Duodenal mucosa (tissue), 2 donors: ENCODE measurements around the gene CMTM2.

Experiments used
- H3K27ac ChIP-seq: one replicate; pipeline ENCODE4 v1.7.0; 2013; ENCODE audit warnings: low read depth, low read length
- H3K27me3 ChIP-seq, 2 donors: one replicate each; pipeline ENCODE4 v1.7.0; 2013; ENCODE audit warnings: low read length in 2 of 2, control low read depth in 1 of 2; ENCODE audit not compliant: insufficient read depth in 2 of 2, control insufficient read depth in 1 of 2
- H3K36me3 ChIP-seq, 2 donors: one replicate each; pipeline ENCODE4 v1.7.0; 2013; ENCODE audit warnings: low read length in 2 of 2, control low read depth in 1 of 2; ENCODE audit not compliant: insufficient read depth in 2 of 2, control insufficient read depth in 1 of 2
- H3K4me1 ChIP-seq, 2 donors: one replicate each; pipeline ENCODE4 v1.7.0; 2013; ENCODE audit warnings: low read length in 2 of 2, control low read depth in 1 of 2; ENCODE audit not compliant: insufficient read depth in 2 of 2, control insufficient read depth in 1 of 2
- H3K4me3 ChIP-seq, 2 donors: one replicate each; pipeline ENCODE4 v1.7.0; 2013; ENCODE audit warnings: low read length in 2 of 2, low read depth in 1 of 2
- H3K9ac ChIP-seq, 2 donors: one replicate each; pipeline ENCODE4 v1.7.0; 2013; ENCODE audit warnings: low read length in 2 of 2, low read depth in 1 of 2
- H3K9me3 ChIP-seq, 2 donors: one replicate each; pipeline ENCODE4 v1.7.0; 2013; ENCODE audit warnings: low read length in 2 of 2, control low read depth in 1 of 2; ENCODE audit not compliant: control insufficient read depth in 1 of 2

CMTM2 gene

DNA sequence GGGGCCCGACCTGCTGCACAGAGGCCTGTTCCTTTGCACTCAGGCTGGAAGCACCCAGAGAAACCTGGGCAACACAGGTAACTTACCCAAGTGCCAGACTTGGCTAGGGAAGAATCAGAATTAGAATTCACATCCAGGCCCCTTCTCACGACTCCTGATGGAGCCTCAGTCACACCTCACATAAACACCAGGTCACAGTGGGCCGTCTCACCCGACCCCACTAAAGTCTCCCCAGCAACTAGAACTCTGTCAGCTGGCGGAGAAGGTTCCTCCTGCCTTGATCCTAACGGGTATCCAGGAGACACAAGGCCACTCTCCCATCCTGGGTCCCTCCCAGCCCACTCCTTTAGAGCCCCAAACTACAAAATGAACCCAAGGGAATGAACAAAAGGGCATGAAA is 35.7 kb upstream of the CMTM2 start:
- peaks cover 10 to 13% of the 10 kb centered on the region in 2 donors for H3K4me1 ChIP-seq
- H3K36me3 ChIP-seq = peaks cover 0 to 4% of the 10 kb centered on the region in 2 donors
- no peaks in the 10 kb centered on the region for H3K27me3 ChIP-seq
- H3K9me3 ChIP-seq = no peaks in the 10 kb centered on the region
- H3K4me3 ChIP-seq = no peak overlapping the region
- H3K27ac ChIP-seq = no peak overlapping the region
- no peak overlapping the region for H3K9ac ChIP-seq

DNA sequence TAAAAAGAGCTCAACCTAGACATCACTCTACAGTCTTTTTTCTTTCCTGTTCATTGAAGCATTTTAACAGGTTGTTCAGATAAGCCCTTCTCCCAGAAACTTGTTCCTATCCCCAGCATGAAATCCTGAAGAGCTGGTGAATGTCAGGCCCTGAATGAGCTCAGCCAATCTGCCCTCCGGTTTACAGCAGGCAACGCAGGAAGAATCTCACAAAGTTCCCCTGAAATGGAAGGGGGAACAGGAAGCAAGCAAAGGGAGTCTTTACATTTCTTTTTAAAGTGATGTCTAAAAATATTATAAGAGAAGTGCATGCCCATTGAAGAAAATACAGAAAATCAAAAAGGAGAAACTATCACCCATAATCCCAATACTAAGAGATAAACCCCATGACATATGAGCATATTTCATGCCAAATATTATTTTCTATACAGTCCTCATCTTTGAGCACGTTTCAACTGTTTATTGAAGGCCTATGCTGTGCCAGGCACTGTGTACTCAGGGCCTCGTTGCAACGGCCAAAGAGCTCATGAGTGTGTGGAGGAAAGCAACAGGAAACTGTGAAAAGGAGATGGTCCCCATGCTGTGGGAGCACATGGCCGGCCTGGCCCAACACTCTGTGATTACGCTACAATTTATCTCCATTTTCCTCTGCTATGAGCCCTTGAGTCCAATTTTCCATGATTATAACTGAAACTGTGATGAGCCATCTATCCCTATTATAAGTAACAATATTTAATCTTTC is 35.1 kb upstream of the CMTM2 start:
- no peaks in the 10 kb centered on the region for H3K27me3 ChIP-seq
- no peak overlapping the region for H3K4me3 ChIP-seq
- H3K36me3 ChIP-seq = peaks cover 0 to 4% of the 10 kb centered on the region in 2 donors
- H3K9ac ChIP-seq = no peak overlapping the region
- H3K9me3 ChIP-seq = no peaks in the 10 kb centered on the region
- H3K27ac ChIP-seq = no peak overlapping the region
- H3K4me1 ChIP-seq = peaks cover 9 to 13% of the 10 kb centered on the region in 2 donors

DNA sequence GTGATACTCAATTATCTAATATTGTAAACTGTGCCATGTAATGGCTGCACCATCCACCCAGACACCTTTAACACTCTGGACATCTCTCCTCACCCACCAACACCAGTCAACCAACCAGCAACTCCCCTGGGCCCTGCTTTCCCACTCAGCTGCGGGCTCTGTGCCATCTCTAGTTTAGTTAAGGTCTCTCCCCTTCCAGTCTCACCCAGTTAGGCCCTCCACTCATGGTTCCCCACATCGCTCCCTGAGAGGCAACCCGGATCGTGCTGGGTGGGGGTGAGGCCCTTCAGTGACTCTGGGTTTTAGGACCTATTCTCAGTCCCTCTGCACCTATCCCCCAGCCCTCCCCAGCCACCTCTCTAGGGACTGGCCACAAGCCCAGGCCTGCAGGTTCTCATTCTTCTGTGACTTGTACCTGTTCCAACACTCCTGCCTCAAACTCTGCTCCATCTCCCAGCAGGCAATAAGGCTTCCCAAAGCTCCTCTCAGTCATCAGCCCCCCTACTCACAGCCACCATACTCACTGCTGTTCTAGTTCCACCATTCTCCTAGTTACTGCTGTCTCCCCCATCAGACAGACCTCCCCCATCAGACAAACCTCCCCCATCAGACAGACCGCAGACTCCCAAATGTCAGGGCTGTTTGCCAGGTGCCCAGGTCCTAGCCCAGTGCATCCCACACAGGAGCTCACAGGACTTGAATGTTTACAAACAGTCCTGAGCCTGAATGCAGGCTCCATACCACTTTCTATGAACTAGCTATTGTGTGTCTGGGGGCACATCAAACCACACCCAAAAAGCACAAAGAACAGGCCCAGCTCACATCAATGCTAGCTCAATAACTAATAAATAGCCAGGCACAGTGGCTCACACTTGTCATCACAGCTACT is 31.9 kb upstream of the CMTM2 start:
- Histone ChIP-seq H3K27ac (no peak overlapping the region), H3K27me3 (no peaks in the 10 kb centered on the region), H3K36me3 (peaks cover 0 to 4% of the 10 kb centered on the region in 2 donors), H3K9ac (no peak overlapping the region), H3K4me3 (no peak overlapping the region), H3K9me3 (no peaks in the 10 kb centered on the region), H3K4me1 (peaks cover 22 to 37% of the 10 kb centered on the region in 2 donors)

DNA sequence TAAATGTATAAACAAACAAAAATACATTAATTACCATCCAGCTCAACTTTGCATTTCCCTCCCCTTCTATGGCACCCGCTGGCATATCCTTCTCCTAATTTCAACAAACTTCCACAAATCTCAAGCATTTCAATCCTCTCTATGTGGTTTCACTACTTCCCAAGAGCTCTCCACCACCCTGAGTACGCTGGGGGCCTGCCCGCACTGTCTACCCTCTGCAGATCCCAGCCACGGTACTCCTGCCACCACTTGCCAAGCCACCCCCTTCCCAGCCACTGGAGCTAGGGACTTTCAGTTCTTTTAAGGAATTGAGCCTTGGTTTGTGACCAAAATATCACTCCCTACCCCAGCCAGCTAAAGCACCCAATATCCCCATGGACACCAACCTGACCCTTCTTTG is 31.2 kb upstream of the CMTM2 start:
- H3K4me3 ChIP-seq = no peak overlapping the region
- no peak overlapping the region for H3K9ac ChIP-seq
- no peak overlapping the region for H3K27ac ChIP-seq
- no peaks in the 10 kb centered on the region for H3K27me3 ChIP-seq
- H3K9me3 ChIP-seq = no peaks in the 10 kb centered on the region
- peaks cover 0 to 4% of the 10 kb centered on the region in 2 donors for H3K36me3 ChIP-seq
- H3K4me1 ChIP-seq = peaks cover 22 to 40% of the 10 kb centered on the region in 2 donors

DNA sequence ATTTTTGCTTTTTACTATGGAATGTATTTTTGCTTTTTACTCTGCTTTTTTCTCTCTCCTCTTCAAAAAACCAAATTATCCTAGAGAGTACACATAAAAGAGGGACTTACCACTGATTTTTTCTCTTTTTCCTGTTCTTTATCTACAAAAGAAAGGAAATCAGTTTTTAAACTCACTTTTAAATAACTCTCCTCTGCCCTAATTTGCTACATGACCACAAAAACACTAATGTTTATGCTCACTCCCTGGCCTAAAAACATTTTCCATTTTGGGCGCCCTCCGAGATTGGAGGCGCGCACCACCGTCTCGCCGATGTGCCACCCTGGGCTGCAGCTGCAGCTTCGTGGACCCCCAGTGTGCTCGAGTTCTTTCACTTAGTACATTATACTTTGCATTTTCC is 30.4 kb upstream of the CMTM2 start:
- Histone ChIP-seq H3K36me3 (peaks cover 0 to 4% of the 10 kb centered on the region in 2 donors), H3K27ac (no peak overlapping the region), H3K27me3 (no peaks in the 10 kb centered on the region), H3K9me3 (no peaks in the 10 kb centered on the region), H3K4me1 (peaks cover 29 to 44% of the 10 kb centered on the region in 2 donors), H3K9ac (peak overlapping the region; percentile 85 to 95), H3K4me3 (peak overlapping the region; percentile 69 to 79)

DNA sequence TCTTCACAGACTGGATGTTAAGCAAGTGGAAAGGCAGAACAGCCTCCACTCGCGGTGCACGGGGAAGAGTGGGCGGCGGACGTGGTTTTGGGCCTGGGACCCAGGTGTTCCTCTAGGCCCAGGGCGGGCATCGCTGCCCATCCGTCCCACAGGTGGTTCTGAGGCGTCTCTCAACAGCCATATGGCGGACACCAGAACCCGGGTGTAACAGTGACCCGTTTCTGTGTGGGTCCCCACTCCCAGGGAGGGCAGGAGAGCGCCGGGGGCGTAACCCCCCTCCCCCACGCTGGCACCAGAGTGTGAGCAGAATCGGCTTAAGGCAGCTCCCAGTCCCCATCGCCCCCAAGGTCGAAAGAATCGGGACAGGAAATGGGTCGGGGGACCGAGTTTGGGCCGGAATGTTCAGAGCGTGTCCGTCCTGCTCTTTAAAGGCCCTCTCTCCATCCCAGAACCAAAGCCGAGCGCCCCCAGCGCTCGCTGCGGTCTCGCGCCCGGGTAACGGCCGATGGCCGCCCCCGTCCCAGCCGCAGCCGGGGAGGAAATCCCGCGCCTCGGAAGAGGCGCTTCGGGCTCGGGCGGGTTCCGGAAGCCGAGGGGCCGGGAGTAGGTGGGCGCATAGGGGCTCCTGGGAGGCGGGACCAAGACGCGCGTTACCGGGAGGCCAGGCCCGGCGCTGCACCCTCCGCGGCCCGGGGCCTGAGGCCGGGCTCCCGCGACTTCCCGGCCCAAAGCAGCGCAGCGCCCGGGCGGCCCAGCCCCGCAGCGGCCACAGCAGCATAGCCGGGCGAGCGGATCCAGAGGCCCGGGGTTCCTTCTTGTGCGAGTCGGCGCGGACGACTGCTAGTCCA is 29.8 kb upstream of the CMTM2 start, which contains the start of gene TK2:
Gene TK2 (minus strand): TSS at position 839 of the 848 bp plus-strand sequence. CDS start 61 bp downstream, at position 778.
- Histone ChIP-seq H3K27ac (peak within 1 kb of the TSS; percentile 84), H3K4me1 (peaks cover 31 to 44% of the 10 kb centered on the region in 2 donors), H3K9me3 (no peaks in the 10 kb centered on the region), H3K27me3 (no peaks in the 10 kb centered on the region), H3K9ac (peak within 1 kb of the TSS; percentile 85 to 95), H3K36me3 (no peaks in the 10 kb centered on the region), H3K4me3 (peak within 1 kb of the TSS; percentile 69 to 79)

DNA sequence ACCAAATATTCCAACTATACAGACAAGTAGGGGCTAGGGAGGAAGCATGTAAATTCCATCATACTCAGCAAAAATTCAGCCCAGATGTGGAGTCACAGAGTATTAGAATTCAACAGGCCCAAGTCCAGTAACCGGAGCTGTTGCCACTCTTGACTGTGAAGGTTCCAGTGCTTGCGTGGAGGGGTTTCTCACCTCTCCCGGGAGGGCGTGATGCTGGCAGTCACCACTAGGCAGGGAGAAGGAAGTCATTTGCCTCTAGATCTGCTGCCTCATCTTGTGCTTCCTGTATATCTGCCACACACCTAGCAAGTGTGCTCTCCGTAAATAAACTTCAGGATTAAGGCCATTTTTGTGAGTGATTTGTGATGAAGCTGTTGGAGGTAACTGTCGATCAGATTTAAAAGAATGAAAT is 27.9 kb upstream of the CMTM2 start:
- Histone ChIP-seq H3K9ac (peak overlapping the region; percentile 38 to 76), H3K9me3 (no peaks in the 10 kb centered on the region), H3K27ac (peak overlapping the region; percentile 90), H3K4me3 (peak overlapping the region in 1 of 2 donors; percentile 87), H3K36me3 (no peaks in the 10 kb centered on the region), H3K27me3 (no peaks in the 10 kb centered on the region), H3K4me1 (peaks cover 31 to 44% of the 10 kb centered on the region in 2 donors)

DNA sequence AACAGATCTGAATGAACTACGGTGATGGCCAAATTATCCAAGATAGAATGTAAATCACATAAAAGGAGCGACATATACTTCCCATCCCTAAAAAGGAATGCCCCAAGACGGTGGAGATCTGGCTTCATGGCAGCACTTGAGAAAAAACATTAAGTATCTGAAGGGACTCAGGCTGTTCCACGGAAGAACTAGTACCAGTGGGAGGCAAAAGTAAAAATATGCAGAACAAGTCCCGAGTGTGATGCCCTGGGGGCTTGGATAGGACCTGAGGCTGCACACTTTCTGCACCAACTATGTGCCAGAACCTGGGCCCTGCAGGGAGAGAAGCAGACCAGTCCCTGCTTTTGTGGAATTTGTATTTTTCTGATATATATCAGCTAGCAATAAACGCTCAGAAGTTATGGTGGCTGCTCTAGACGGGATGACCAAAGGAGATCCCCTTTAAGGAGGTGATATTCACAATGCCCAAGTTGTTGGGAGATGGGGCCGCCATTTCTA is 27.4 kb upstream of the CMTM2 start:
- Histone ChIP-seq H3K4me1 (peaks cover 31 to 44% of the 10 kb centered on the region in 2 donors), H3K36me3 (no peaks in the 10 kb centered on the region), H3K9ac (peak overlapping the region; percentile 73 to 76), H3K9me3 (no peaks in the 10 kb centered on the region), H3K4me3 (peak overlapping the region; percentile 80 to 87), H3K27me3 (no peaks in the 10 kb centered on the region), H3K27ac (peak overlapping the region; percentile 90)

DNA sequence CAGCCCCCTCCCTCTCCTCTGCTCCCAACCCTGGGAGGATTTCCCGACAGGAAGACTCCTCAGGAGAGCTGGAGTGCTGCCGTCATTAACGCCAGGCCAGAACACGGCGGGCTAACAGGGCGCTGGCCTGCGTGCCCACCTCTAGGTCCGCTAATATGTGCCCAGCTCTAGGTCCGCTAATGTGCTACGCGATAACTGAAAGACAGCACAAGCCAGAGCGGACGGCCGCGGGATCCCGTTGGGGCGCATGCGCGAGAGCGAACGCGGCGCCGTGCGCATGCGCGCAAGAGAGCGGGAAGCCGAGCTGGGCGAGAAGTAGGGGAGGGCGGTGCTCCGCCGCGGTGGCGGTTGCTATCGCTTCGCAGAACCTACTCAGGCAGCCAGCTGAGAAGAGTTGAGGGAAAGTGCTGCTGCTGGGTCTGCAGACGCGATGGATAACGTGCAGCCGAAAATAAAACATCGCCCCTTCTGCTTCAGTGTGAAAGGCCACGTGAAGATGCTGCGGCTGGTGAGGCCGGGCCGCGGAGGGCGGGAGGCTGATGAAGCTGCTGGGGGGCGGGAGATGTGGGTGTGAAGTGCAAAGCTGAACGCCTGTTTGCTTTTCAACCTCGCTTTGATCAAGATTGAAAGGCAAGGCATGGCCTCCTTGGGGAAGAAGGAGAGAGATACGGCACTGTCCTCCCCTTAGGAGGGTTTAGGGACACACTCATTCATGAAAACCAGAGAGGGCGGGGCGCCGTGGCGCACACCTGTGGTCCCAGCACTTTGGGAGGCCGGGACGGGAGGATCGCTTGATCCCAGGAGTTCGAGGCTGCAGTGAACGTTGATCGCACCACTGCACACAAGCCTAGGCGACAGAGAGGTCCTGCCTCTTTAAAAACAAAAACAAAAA is 26.7 kb upstream of the CMTM2 start, which contains the start of gene CKLF:
Gene CKLF (plus strand): TSS at position 291 of the 892 bp plus-strand sequence. CDS start 140 bp downstream, at position 431.
- Histone ChIP-seq H3K9me3 (no peaks in the 10 kb centered on the region), H3K4me3 (peak within 1 kb of the TSS; percentile 80 to 87), H3K9ac (peak within 1 kb of the TSS; percentile 73 to 76), H3K27ac (peak within 1 kb of the TSS; percentile 90), H3K27me3 (no peaks in the 10 kb centered on the region), H3K36me3 (peaks cover 0 to 3% of the 10 kb centered on the region in 2 donors), H3K4me1 (peaks cover 31 to 44% of the 10 kb centered on the region in 2 donors)
